ENCODE results near the gene PEX5L.
"Not testable (repeated sequence)": the region's sequence is repeated elsewhere in the genome, so short reads cannot be mapped to it uniquely, and the experiment has no call there.

DNA sequence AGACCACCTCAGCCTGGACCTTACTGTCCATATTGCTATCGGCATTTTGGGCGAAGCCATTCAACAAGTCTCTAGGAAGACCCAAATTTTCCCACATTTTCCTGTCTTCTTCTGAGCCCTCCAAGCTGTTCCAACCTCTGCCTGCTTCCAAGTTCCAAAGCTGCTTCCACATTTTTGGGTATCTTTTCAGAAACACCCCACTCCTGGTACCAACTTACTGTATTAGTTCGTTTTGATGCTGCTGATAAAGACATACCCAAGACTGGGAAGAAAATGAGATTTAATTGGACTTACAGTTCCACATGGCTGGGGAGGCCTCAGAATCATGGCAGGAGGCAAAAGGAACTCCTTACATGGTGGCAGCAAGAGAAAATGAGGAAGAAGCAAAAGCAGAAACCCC lies 28.4 kb downstream of the PEX5L start:
- TF ChIP-seq CTCF, POLR2A (IDR thresholded peaks at IDR 0.05): not testable (repeated sequence)

Measured in esophagus squamous epithelium (tissue), 4 donors.